Measurements from ENCODE around the gene MLLT10.

MLLT10 gene

GRCh38 chr10:21694631-21695030 is 160.6 kb downstream of the MLLT10 start:
- H3K27me3 ChIP-seq (ENCODE audit: insufficient read depth, low read length) = no peaks in the 10 kb centered on the region
- H3K4me3 ChIP-seq (ENCODE audit: low read depth, low read length, poor library complexity, severe bottlenecking) = no peak overlapping the region
- H3K4me1 ChIP-seq (ENCODE audit: insufficient read depth, low read length, severe bottlenecking) = no peaks in the 10 kb centered on the region
- H3K4me2 ChIP-seq (ENCODE audit: low read length) = no peak overlapping the region
- TF ChIP-seq EZH2 (IDR thresholded peaks at IDR 0.05; ENCODE audit: borderline replicate concordance, low read length) = no peak
- TF ChIP-seq, protein P1, sequence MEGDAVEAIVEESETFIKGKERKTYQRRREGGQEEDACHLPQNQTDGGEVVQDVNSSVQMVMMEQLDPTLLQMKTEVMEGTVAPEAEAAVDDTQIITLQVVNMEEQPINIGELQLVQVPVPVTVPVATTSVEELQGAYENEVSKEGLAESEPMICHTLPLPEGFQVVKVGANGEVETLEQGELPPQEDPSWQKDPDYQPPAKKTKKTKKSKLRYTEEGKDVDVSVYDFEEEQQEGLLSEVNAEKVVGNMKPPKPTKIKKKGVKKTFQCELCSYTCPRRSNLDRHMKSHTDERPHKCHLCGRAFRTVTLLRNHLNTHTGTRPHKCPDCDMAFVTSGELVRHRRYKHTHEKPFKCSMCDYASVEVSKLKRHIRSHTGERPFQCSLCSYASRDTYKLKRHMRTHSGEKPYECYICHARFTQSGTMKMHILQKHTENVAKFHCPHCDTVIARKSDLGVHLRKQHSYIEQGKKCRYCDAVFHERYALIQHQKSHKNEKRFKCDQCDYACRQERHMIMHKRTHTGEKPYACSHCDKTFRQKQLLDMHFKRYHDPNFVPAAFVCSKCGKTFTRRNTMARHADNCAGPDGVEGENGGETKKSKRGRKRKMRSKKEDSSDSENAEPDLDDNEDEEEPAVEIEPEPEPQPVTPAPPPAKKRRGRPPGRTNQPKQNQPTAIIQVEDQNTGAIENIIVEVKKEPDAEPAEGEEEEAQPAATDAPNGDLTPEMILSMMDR (IDR thresholded peaks at IDR 0.05; ENCODE audit: low read length) = no peak
- peaks cover 23% of the 10 kb centered on the region for H3K36me3 ChIP-seq (ENCODE audit: insufficient read depth, low read length)
- H3K27ac ChIP-seq (ENCODE audit: low read depth, low read length, poor library complexity, severe bottlenecking) = no peak overlapping the region
- H3K79me2 ChIP-seq (ENCODE audit: insufficient read depth, low read length) = no peaks in the 10 kb centered on the region; the same call in 1 of the 2 replicates
- no peak overlapping the region for H3K9ac ChIP-seq (ENCODE audit: low read length)
- H3F3A ChIP-seq (ENCODE audit: insufficient read depth, low read length) = peaks cover 3% of the 10 kb centered on the region; the same call in 1 of the 2 replicates
- H4K20me1 ChIP-seq (ENCODE audit: insufficient read depth, low read length) = no peaks in the 10 kb centered on the region
- no peak overlapping the region for H2AFZ ChIP-seq (ENCODE audit: low read length)
- no peaks in the 10 kb centered on the region for H3K9me2 ChIP-seq (ENCODE audit: low read depth, low read length)
- peaks cover 8% of the 10 kb centered on the region; the same call in 1 of the 2 replicates for H3K9me3 ChIP-seq (ENCODE audit: low read length)

GRCh38 chr10:21696302-21696701 is 162.3 kb downstream of the MLLT10 start:
- Histone ChIP-seq H3K36me3 (ENCODE audit: insufficient read depth, low read length) (peaks cover 39% of the 10 kb centered on the region), H3K9me3 (ENCODE audit: low read length) (peaks cover 21% of the 10 kb centered on the region), H3K4me3 (ENCODE audit: low read depth, low read length, poor library complexity, severe bottlenecking) (no peak overlapping the region), H2AFZ (ENCODE audit: low read length) (no peak overlapping the region), H3K9ac (ENCODE audit: low read length) (no peak overlapping the region), H3K79me2 (ENCODE audit: insufficient read depth, low read length) (peaks cover 12% of the 10 kb centered on the region; the same call in 1 of the 2 replicates), H3F3A (ENCODE audit: insufficient read depth, low read length) (peaks cover 3% of the 10 kb centered on the region; the same call in 1 of the 2 replicates), H3K4me1 (ENCODE audit: insufficient read depth, low read length, severe bottlenecking) (no peaks in the 10 kb centered on the region), H3K4me2 (ENCODE audit: low read length) (no peak overlapping the region), H4K20me1 (ENCODE audit: insufficient read depth, low read length) (no peaks in the 10 kb centered on the region), H3K27ac (ENCODE audit: low read depth, low read length, poor library complexity, severe bottlenecking) (no peak overlapping the region), H3K9me2 (ENCODE audit: low read depth, low read length) (no peaks in the 10 kb centered on the region), H3K27me3 (ENCODE audit: insufficient read depth, low read length) (no peaks in the 10 kb centered on the region)
- no peak for TF ChIP-seq EZH2 (IDR thresholded peaks at IDR 0.05; ENCODE audit: borderline replicate concordance, low read length)
- TF ChIP-seq, protein P1 (IDR thresholded peaks at IDR 0.05; ENCODE audit: low read length) = no peak

GRCh38 chr10:21699575-21699974 is 165.5 kb downstream of the MLLT10 start:
- H3K9me3 ChIP-seq (ENCODE audit: low read length) = peaks cover 21% of the 10 kb centered on the region
- no peaks in the 10 kb centered on the region for H3K27me3 ChIP-seq (ENCODE audit: insufficient read depth, low read length)
- H3K4me2 ChIP-seq (ENCODE audit: low read length) = no peak overlapping the region
- no peaks in the 10 kb centered on the region for H4K20me1 ChIP-seq (ENCODE audit: insufficient read depth, low read length)
- H3K4me3 ChIP-seq (ENCODE audit: low read depth, low read length, poor library complexity, severe bottlenecking) = no peak overlapping the region
- H3K36me3 ChIP-seq (ENCODE audit: insufficient read depth, low read length) = peaks cover 33% of the 10 kb centered on the region
- H3K4me1 ChIP-seq (ENCODE audit: insufficient read depth, low read length, severe bottlenecking) = peaks cover 23% of the 10 kb centered on the region
- H3K79me2 ChIP-seq (ENCODE audit: insufficient read depth, low read length) = peaks cover 12% of the 10 kb centered on the region; the same call in 1 of the 2 replicates
- H3K9ac ChIP-seq (ENCODE audit: low read length) = no peak overlapping the region
- H3K9me2 ChIP-seq (ENCODE audit: low read depth, low read length) = no peaks in the 10 kb centered on the region
- H2AFZ ChIP-seq (ENCODE audit: low read length) = no peak overlapping the region
- TF ChIP-seq, protein P1 (IDR thresholded peaks at IDR 0.05; ENCODE audit: low read length) = no peak
- TF ChIP-seq EZH2 (IDR thresholded peaks at IDR 0.05; ENCODE audit: borderline replicate concordance, low read length) = no peak
- H3K27ac ChIP-seq (ENCODE audit: low read depth, low read length, poor library complexity, severe bottlenecking) = no peak overlapping the region
- H3F3A ChIP-seq (ENCODE audit: insufficient read depth, low read length) = peaks cover 3% of the 10 kb centered on the region; the same call in 1 of the 2 replicates
